Activated T-cell treated with anti-CD3 and anti-CD28 coated beads, Interleukin-2, amount 50 U/mL, for 24 hours (primary cell): ENCODE measurements around the gene GPD2.

Experiments used
- DNase-seq: peaks from one replicate; pipeline ENCODE4 v3.0.0-alpha.2; 2020
- H3K27ac Mint-ChIP-seq: 2 replicates; pipeline ENCODE4 v1.8.0; 2020; ENCODE audit warnings: mild to moderate bottlenecking, mixed read lengths
- H3K27me3 Mint-ChIP-seq: 2 replicates; pipeline ENCODE4 v1.8.0; 2020; ENCODE audit warnings: mixed read lengths
- H3K36me3 Mint-ChIP-seq: 2 replicates; pipeline ENCODE4 v1.8.0; 2020; ENCODE audit warnings: low read depth, mixed read lengths
- H3K4me1 Mint-ChIP-seq: 2 replicates; pipeline ENCODE4 v1.8.0; 2020; ENCODE audit warnings: low read depth, mixed read lengths
- H3K4me3 Mint-ChIP-seq: 2 replicates; pipeline ENCODE4 v1.8.0; 2020; ENCODE audit warnings: mild to moderate bottlenecking, moderate library complexity, mixed read lengths
- H3K9me3 Mint-ChIP-seq: 2 replicates; pipeline ENCODE4 v1.8.0; 2020; ENCODE audit warnings: mixed read lengths

Gene GPD2

DNA sequence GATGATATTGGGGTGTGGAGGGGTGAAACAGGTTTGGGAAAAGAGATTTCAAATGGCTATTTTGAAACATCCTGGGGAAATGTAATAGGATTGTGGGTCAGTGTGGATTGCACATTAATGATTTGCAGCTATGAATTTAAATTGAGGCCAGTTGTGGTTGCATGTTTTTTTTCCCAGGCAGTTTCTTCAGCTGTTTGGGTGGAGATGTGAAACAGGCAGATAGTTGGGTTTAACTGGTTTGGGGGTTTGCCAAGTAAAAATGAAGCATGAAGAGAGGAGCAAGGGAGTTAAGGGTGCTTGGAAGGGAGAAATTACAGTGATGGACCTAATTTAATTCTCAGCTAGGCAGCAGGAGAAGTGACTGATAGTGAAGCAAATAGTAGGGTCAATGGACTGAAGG lies 16.8 kb downstream of the GPD2 start:
- peaks cover 4% of the 10 kb centered on the region for H3K9me3 Mint-ChIP-seq
- peaks cover 38% of the 10 kb centered on the region for H3K4me1 Mint-ChIP-seq
- H3K27ac Mint-ChIP-seq, result no peak overlapping the region
- no peaks in the 10 kb centered on the region for H3K27me3 Mint-ChIP-seq
- DNase-seq, result no peak
- no peak overlapping the region for H3K4me3 Mint-ChIP-seq
- H3K36me3 Mint-ChIP-seq, result peaks cover 11% of the 10 kb centered on the region

GRCh38 chr2:156455361-156455975 lies 19.3 kb downstream of the GPD2 start:
- Mint-ChIP-seq H3K36me3 (peaks cover 7% of the 10 kb centered on the region), H3K27ac (no peak overlapping the region), H3K9me3 (peaks cover 4% of the 10 kb centered on the region), H3K4me1 (peaks cover 43% of the 10 kb centered on the region), H3K4me3 (no peak overlapping the region), H3K27me3 (no peaks in the 10 kb centered on the region)
- DNase-seq, result no peak

DNA sequence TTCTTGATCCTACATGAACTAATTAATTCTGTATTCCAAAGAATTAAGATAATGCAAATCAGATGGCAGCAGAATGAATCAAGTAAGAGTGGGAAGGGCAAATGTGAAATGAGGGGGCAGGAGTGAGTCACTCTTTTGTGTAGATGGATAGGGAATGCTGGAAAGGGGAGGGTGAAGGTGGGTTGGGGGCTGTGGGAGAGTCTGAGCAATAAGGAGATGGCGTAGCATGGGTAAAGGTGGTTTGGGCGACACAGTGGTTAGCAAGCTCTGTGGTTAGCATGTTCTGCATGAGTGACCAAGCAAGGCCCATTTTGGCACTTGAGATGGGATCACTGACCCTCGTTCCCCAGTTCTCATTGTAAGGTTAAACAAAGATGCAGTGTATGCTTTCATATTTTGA lies 20.4 kb downstream of the GPD2 start:
- Mint-ChIP-seq H3K36me3 (peaks cover 7% of the 10 kb centered on the region), H3K27me3 (no peaks in the 10 kb centered on the region), H3K27ac (no peak overlapping the region), H3K4me3 (no peak overlapping the region), H3K4me1 (peaks cover 43% of the 10 kb centered on the region), H3K9me3 (peaks cover 4% of the 10 kb centered on the region)
- DNase-seq, result no peak

- Mint-ChIP-seq H3K4me3 (no peak overlapping the region), H3K36me3 (peaks cover 11% of the 10 kb centered on the region), H3K27ac (no peak overlapping the region), H3K9me3 (peaks cover 4% of the 10 kb centered on the region), H3K27me3 (no peaks in the 10 kb centered on the region), H3K4me1 (peaks cover 38% of the 10 kb centered on the region)
- DNase-seq, result no peak
Measured at GRCh38 chr2:156457523-156458517, 21.6 kb downstream of the GPD2 start.

DNA sequence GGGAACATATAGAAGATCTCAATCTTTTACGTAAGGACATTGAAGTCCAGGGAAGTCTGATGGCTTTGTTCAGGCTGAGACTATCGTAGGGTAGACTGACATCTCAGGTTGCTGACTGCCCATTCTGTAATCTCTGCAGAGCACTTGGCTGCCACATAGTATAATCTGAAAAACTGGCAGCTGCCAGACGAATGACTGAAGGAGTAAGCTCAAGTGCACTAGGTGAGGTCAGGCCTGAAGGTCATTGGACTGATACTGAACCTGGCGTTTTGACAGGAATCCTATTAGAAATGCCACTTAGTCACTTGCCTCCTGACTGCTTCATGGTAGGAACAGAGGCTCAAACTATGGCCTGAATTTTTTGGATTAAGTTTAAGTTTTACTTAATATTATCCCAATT lies 23.5 kb downstream of the GPD2 start:
- H3K27me3 Mint-ChIP-seq, result no peaks in the 10 kb centered on the region
- H3K9me3 Mint-ChIP-seq, result no peaks in the 10 kb centered on the region
- peaks cover 7% of the 10 kb centered on the region for H3K36me3 Mint-ChIP-seq
- DNase-seq, result no peak
- no peak overlapping the region for H3K27ac Mint-ChIP-seq
- peaks cover 32% of the 10 kb centered on the region for H3K4me1 Mint-ChIP-seq
- no peak overlapping the region for H3K4me3 Mint-ChIP-seq

DNA sequence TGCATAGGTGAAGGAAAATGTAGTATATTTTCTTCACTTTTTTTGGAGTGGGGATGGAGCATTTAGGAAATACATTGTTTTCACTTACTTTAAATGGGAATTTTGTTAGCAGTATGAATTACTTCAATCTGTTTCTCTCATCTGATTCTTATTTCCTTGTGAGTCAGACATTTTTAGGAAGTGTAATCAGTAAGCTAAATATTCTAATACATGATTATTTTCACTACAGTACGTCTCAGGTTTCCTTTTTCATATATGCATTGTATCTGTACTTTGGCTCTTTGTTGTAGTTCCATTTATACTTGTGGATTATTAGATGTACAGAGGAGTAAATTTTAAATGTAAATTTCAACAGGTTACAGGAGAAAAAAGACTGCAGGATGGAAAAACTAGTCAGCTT lies 27.9 kb downstream of the GPD2 start:
- Mint-ChIP-seq H3K27ac (no peak overlapping the region), H3K4me1 (peaks cover 20% of the 10 kb centered on the region), H3K36me3 (peaks cover 6% of the 10 kb centered on the region), H3K27me3 (no peaks in the 10 kb centered on the region), H3K9me3 (no peaks in the 10 kb centered on the region), H3K4me3 (no peak overlapping the region)
- DNase-seq, result no peak

GRCh38 chr2:156465573-156465972 lies 29.4 kb downstream of the GPD2 start:
- Mint-ChIP-seq H3K36me3 (peaks cover 10% of the 10 kb centered on the region), H3K9me3 (no peaks in the 10 kb centered on the region), H3K27ac (no peak overlapping the region), H3K4me3 (no peak overlapping the region), H3K27me3 (no peaks in the 10 kb centered on the region), H3K4me1 (peaks cover 25% of the 10 kb centered on the region)
- no peak for DNase-seq

DNA sequence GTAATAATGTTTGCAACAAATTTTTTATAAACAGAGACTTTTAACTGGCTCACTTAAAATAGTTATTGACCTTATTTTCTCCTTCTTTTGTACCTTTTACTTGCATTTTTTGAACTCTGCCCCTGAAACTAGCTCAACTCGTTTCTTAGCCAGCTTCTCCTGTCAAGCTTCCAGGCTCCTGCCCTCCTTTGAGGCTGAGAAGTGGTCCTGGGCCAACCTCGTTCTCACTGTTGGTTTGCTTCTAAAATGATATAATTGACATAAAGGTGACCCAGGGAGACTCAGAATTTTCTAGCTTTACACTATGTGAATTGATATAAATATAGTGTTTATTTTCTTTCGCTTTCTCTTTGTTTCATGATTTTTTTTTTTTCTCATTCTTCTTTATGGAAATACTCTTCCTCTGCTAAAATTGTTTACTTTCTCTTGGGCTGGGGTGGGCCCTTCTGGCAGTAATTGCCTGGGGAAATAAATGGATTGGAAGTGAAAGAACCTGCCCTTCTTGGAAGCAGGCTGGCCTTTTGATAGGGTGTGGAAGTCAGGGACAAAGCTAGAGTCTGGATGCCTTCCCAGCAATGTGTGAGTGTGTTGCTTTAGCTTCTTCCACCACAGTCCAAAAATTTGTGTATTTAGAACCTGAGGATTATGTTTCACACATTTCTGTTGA lies 30.7 kb downstream of the GPD2 start:
- peaks cover 9% of the 10 kb centered on the region for H3K36me3 Mint-ChIP-seq
- H3K27ac Mint-ChIP-seq, result no peak overlapping the region
- no peaks in the 10 kb centered on the region for H3K9me3 Mint-ChIP-seq
- H3K4me3 Mint-ChIP-seq, result no peak overlapping the region
- DNase-seq, result no peak
- H3K4me1 Mint-ChIP-seq, result peaks cover 35% of the 10 kb centered on the region
- no peaks in the 10 kb centered on the region for H3K27me3 Mint-ChIP-seq

GRCh38 chr2:156470975-156471583 lies 34.9 kb downstream of the GPD2 start:
- H3K4me3 Mint-ChIP-seq, result no peak overlapping the region
- H3K36me3 Mint-ChIP-seq, result peaks cover 10% of the 10 kb centered on the region
- no peaks in the 10 kb centered on the region for H3K9me3 Mint-ChIP-seq
- peaks cover 53% of the 10 kb centered on the region for H3K4me1 Mint-ChIP-seq
- DNase-seq, result no peak
- no peak overlapping the region for H3K27ac Mint-ChIP-seq
- no peaks in the 10 kb centered on the region for H3K27me3 Mint-ChIP-seq

- Mint-ChIP-seq H3K36me3 (peaks cover 17% of the 10 kb centered on the region), H3K4me1 (peaks cover 57% of the 10 kb centered on the region), H3K27ac (no peak overlapping the region), H3K4me3 (no peak overlapping the region), H3K27me3 (no peaks in the 10 kb centered on the region), H3K9me3 (no peaks in the 10 kb centered on the region)
- DNase-seq, result no peak
Measured at GRCh38 chr2:156471762-156472161, 35.6 kb downstream of the GPD2 start.

DNA sequence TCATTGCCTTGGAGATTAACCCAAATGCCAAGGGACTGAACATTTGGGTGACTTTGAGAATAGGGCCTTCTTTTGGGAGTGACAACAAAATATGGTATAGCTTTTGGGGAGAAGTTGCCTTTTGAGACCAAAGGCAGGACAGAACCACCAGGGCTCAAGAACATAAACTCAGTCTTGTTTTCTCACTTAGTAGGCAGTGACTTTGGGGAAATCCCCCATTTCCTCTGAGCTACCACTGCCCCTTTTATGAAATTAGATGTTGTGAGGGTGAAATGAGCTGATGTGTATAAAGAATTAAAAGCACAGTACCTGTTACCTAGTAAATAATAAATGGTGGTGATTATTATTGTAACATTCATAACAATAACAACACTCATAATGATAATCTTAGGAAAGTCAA lies 36.5 kb downstream of the GPD2 start:
- H3K27me3 Mint-ChIP-seq, result no peaks in the 10 kb centered on the region
- DNase-seq, result no peak
- peaks cover 56% of the 10 kb centered on the region for H3K4me1 Mint-ChIP-seq

GRCh38 chr2:156473445-156473844 lies 37.3 kb downstream of the GPD2 start:
- H3K27me3 Mint-ChIP-seq, result no peaks in the 10 kb centered on the region
- no peaks in the 10 kb centered on the region for H3K9me3 Mint-ChIP-seq
- DNase-seq, result no peak
- H3K4me1 Mint-ChIP-seq, result peaks cover 58% of the 10 kb centered on the region
- no peak overlapping the region for H3K4me3 Mint-ChIP-seq
- H3K36me3 Mint-ChIP-seq, result peaks cover 25% of the 10 kb centered on the region
- no peak overlapping the region for H3K27ac Mint-ChIP-seq

More for the DNA sequence above, 36.5 kb downstream of the GPD2 start:
- no peak overlapping the region for H3K4me3 Mint-ChIP-seq
- H3K36me3 Mint-ChIP-seq, result peaks cover 23% of the 10 kb centered on the region
- no peaks in the 10 kb centered on the region for H3K9me3 Mint-ChIP-seq
- H3K27ac Mint-ChIP-seq, result peak overlapping the region; percentile 27

- no peak overlapping the region for H3K27ac Mint-ChIP-seq
- H3K4me3 Mint-ChIP-seq, result no peak overlapping the region
- DNase-seq, result no peak
- peaks cover 64% of the 10 kb centered on the region for H3K4me1 Mint-ChIP-seq
- peaks cover 28% of the 10 kb centered on the region for H3K36me3 Mint-ChIP-seq
- H3K27me3 Mint-ChIP-seq, result no peaks in the 10 kb centered on the region
- no peaks in the 10 kb centered on the region for H3K9me3 Mint-ChIP-seq
Measured at GRCh38 chr2:156474401-156474800, 38.2 kb downstream of the GPD2 start.

DNA sequence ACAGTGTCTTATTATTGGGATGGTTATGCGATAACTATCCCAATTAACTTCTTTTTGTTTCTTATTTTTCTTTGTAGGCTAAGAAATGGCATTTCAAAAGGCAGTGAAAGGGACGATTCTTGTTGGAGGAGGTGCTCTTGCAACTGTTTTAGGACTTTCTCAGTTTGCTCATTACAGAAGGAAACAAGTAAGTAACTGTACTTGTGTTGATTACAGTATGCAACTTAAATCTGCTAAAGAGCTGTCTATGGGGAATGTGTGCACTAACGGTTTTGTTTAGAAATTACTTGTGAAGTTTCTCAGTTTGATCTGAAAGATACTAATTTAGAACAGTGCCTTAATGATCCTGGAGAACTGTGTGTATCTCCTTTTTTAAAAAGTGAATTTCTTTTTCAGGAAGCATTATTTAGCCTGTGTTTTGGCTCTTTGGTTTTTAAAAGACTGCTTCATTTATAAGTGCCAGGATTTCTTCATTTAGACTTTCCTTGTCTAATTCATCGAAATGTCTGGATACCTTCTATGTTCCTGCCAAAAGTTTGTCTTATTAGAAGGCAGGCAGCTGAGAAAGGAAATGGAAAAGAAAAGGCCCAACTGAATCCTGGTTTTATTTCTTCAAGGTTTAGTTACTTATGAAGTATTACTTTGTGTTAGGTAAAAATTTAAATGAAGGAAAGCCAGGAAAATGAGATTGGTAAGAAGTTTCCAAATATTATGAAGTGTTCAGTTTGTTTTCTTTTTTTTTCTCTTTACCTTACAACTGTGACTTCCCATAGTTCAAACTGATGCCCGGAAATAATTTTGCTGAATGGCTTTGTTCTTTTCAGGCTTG lies 40.1 kb downstream of the GPD2 start:
- no peak for DNase-seq
- peaks cover 66% of the 10 kb centered on the region for H3K4me1 Mint-ChIP-seq
- peak overlapping the region; percentile 83 for H3K27ac Mint-ChIP-seq
- no peaks in the 10 kb centered on the region for H3K27me3 Mint-ChIP-seq
- peaks cover 35% of the 10 kb centered on the region for H3K36me3 Mint-ChIP-seq
- H3K9me3 Mint-ChIP-seq, result no peaks in the 10 kb centered on the region
- peak overlapping the region; percentile 40 for H3K4me3 Mint-ChIP-seq
